Measurements from ENCODE around the gene ERP29. TPM values are rescaled to one million over a fixed set of nuclear protein-coding genes. Genes with fewer than 3 reads are reported as not detected.

Gene ERP29
- polyA plus RNA-seq, 3 donors = 158 to 207 (median 170) TPM

- H3K4me1 ChIP-seq (ENCODE audit: control insufficient read depth in 1 of 2, insufficient read depth in 2 of 2, low read length in 2 of 2) = peaks cover 48 to 57% of the 10 kb centered on the region in 2 donors
- intact Hi-C loops (cut with micrococcal nuclease) = loop anchor here (10.0 kb wide), 2 partner anchors 71 to 99 kb away; no protein-coding TSS in a partner anchor
- peaks cover 59% of the 10 kb centered on the region for H3K4me1 Mint-ChIP-seq
- H2AFZ ChIP-seq (ENCODE audit: insufficient read depth, low read depth, low read length, poor library complexity, severe bottlenecking) = no peak overlapping the region
- no peak for DNase-seq
- peaks cover 88% of the 10 kb centered on the region for H3K79me2 ChIP-seq (ENCODE audit: insufficient read depth, low read length)
- H3K27me3 Mint-ChIP-seq (ENCODE audit: low read depth in 3 of 3) = no peaks in the 10 kb centered on the region
- peak overlapping the region; percentile 11 for H3K4me2 ChIP-seq (replicated peaks; ENCODE audit: extremely low read depth, low read length, poor library complexity, severe bottlenecking)
- no peak overlapping the region for H3K4me3 ChIP-seq (replicated peaks in 1 of 3; ENCODE audit: low read depth in 2 of 3, low read length in 3 of 3)
- H3K9me3 Mint-ChIP-seq = peaks cover 0 to 2% (median 0%) of the 10 kb centered on the region in 7 donors
- peaks cover 34 to 48% of the 10 kb centered on the region in 2 donors for H3K36me3 ChIP-seq (replicated peaks in 1 of 2; ENCODE audit: control insufficient read depth in 1 of 2, insufficient read depth in 2 of 2, low read length in 2 of 2)
- TF ChIP-seq CTCF (IDR thresholded peaks at IDR 0.05) = no peak
- peak overlapping the region in 1 of 2 donors; percentile 92 for H3K27ac ChIP-seq (ENCODE audit: low read depth in 1 of 2, low read length in 2 of 2)
- no peaks in the 10 kb centered on the region for H3K27me3 ChIP-seq (ENCODE audit: control insufficient read depth in 2 of 2, insufficient read depth in 2 of 2, low read length in 2 of 2)
- no peak overlapping the region for H3K4me3 Mint-ChIP-seq
- 88% methylated on average over 4 of the region's 6 CpGs for whole genome bisulfite sequencing (ENCODE audit: insufficient coverage)
- no peak overlapping the region for H3K9ac ChIP-seq (ENCODE audit: insufficient read depth, low read length, poor library complexity, severe bottlenecking)
- H4K20me1 ChIP-seq (ENCODE audit: insufficient read depth, low read length) = peaks cover 73% of the 10 kb centered on the region
- H3K27ac Mint-ChIP-seq = peak overlapping the region in 6 of 7 donors; percentile 14 to 96 (median 92)
- H3K36me3 Mint-ChIP-seq = peaks cover 28 to 49% of the 10 kb centered on the region in 2 donors
- no peaks in the 10 kb centered on the region for H3K9me3 ChIP-seq (replicated peaks in 1 of 2; ENCODE audit: control insufficient read depth in 1 of 2, insufficient read depth in 1 of 2, low read length in 2 of 2)
Observed at GRCh38 chr12:112015938-112016337, 2.7 kb downstream of the ERP29 start.

DNA sequence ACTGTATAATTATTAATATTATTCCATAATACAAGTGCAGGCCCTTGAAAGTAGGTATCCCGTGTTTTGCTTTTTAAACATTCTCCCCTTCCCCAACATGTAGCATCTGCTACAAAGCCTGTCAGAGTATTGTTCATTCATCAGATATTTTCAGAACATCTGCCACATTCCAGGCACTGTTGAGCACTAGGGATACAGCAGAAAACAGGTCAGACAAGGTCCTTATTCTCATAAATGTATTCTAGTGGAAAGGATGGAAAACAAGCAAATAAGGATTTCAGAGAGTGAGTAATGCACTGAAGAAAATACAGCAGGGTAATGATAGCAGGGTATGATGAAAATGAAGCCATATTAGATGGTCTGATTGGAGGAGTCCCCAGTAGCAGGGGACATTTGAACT lies 3.8 kb downstream of the ERP29 start:
- H3K27me3 ChIP-seq (ENCODE audit: control insufficient read depth in 2 of 2, insufficient read depth in 2 of 2, low read length in 2 of 2) = no peaks in the 10 kb centered on the region
- WGBS (ENCODE audit: insufficient coverage) = 100% methylated on average over 1 of the region's 1 CpG
- H3K4me1 ChIP-seq (ENCODE audit: control insufficient read depth in 1 of 2, insufficient read depth in 2 of 2, low read length in 2 of 2) = peaks cover 37 to 46% of the 10 kb centered on the region in 2 donors
- H3K9ac ChIP-seq (ENCODE audit: insufficient read depth, low read length, poor library complexity, severe bottlenecking) = no peak overlapping the region
- no peak overlapping the region for H3K4me2 ChIP-seq (replicated peaks; ENCODE audit: extremely low read depth, low read length, poor library complexity, severe bottlenecking)
- H3K79me2 ChIP-seq (ENCODE audit: insufficient read depth, low read length) = peaks cover 88% of the 10 kb centered on the region
- intact Hi-C loops (cut with micrococcal nuclease) = loop anchor here (10.0 kb wide), 2 partner anchors 72 to 98 kb away; no protein-coding TSS in a partner anchor
- H2AFZ ChIP-seq (ENCODE audit: insufficient read depth, low read depth, low read length, poor library complexity, severe bottlenecking) = no peak overlapping the region
- DNase-seq = no peak
- TF ChIP-seq CTCF (IDR thresholded peaks at IDR 0.05) = no peak
- H3K4me3 ChIP-seq (replicated peaks in 1 of 3; ENCODE audit: low read depth in 2 of 3, low read length in 3 of 3) = no peak overlapping the region
- peaks cover 43 to 59% of the 10 kb centered on the region in 2 donors for H3K36me3 ChIP-seq (replicated peaks in 1 of 2; ENCODE audit: control insufficient read depth in 1 of 2, insufficient read depth in 2 of 2, low read length in 2 of 2)
- peaks cover 37 to 60% of the 10 kb centered on the region in 2 donors for H3K36me3 Mint-ChIP-seq
- peaks cover 0 to 2% (median 0%) of the 10 kb centered on the region in 7 donors for H3K9me3 Mint-ChIP-seq
- peaks cover 49% of the 10 kb centered on the region for H3K4me1 Mint-ChIP-seq
- H3K27ac ChIP-seq (ENCODE audit: low read depth in 1 of 2, low read length in 2 of 2) = no peak overlapping the region
- no peaks in the 10 kb centered on the region for H3K9me3 ChIP-seq (replicated peaks in 1 of 2; ENCODE audit: control insufficient read depth in 1 of 2, insufficient read depth in 1 of 2, low read length in 2 of 2)
- peak overlapping the region in 2 of 7 donors; percentile 11 to 79 for H3K27ac Mint-ChIP-seq
- H4K20me1 ChIP-seq (ENCODE audit: insufficient read depth, low read length) = peaks cover 84% of the 10 kb centered on the region
- no peak overlapping the region for H3K4me3 Mint-ChIP-seq
- H3K27me3 Mint-ChIP-seq (ENCODE audit: low read depth in 3 of 3) = no peaks in the 10 kb centered on the region

All from CD14-positive monocyte (primary cell).